WI38 (cell line): ENCODE results near the gene THBS3.

ENCODE experiments used
- H3K4me3 ChIP-seq: 2 replicates; pipeline ENCODE4 v1.5.1; 2011; ENCODE audit warnings: low read depth, mild to moderate bottlenecking, control low read depth, low read length
- TF ChIP-seq, protein P1 (sequence below): IDR thresholded peaks from 2 replicates; pipeline ENCODE4 v1.5.1; 2012; ENCODE audit warnings: low read depth, mild to moderate bottlenecking, control low read depth, low read length

Gene THBS3

DNA sequence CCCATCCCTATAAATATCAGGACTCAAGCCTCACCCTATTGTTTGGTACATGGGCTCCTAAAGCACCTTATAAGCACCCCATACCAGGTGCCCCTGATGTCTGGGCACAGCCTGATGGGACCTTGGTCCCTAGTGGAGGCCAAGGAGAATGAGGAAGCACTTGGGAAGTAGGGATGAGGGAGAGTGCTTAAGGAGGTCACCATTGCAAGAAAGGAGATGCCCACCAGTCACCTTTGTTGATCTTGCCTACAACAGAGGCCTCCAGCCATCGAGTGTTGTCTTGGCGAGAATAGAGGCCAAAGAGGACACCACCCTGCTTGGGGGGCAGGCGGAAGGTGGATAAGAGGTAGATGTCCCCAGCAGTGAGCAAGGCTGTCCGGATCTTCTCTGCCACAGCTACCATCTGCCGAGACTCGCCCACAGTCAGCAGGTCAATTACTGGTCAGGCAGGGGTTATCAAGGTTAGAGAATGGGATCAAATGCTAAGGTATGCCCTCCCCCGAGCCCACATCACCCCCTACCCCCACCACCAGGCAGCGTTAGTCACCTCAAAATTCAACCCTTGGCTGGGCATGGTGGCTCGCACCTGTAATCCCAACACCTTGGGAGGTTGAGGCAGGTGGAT lies 1.6 kb downstream of the THBS3 start:
- TF ChIP-seq, protein P1, sequence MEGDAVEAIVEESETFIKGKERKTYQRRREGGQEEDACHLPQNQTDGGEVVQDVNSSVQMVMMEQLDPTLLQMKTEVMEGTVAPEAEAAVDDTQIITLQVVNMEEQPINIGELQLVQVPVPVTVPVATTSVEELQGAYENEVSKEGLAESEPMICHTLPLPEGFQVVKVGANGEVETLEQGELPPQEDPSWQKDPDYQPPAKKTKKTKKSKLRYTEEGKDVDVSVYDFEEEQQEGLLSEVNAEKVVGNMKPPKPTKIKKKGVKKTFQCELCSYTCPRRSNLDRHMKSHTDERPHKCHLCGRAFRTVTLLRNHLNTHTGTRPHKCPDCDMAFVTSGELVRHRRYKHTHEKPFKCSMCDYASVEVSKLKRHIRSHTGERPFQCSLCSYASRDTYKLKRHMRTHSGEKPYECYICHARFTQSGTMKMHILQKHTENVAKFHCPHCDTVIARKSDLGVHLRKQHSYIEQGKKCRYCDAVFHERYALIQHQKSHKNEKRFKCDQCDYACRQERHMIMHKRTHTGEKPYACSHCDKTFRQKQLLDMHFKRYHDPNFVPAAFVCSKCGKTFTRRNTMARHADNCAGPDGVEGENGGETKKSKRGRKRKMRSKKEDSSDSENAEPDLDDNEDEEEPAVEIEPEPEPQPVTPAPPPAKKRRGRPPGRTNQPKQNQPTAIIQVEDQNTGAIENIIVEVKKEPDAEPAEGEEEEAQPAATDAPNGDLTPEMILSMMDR: no peak
- no peak overlapping the region for H3K4me3 ChIP-seq

DNA sequence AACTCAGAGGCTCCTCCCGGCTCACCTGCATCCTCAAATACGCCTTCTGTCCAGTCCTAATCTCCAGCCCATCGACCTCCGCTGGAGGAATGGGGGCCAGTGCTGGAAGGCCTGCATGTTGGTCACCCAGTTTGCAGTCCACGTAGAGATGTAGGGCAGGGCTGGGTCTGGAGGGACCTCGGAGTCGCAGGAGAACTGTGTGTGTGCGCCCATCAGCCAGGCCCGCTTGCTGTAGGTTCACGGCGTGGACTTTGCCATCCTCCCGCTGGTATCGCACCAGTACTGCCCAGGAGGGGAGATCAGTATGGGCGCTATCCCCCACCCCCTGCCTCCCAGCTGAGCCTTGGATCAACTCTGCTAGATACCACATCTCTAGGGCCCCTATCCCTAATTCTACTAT lies 2.7 kb downstream of the THBS3 start:
- TF ChIP-seq, protein P1: no peak
- no peak overlapping the region for H3K4me3 ChIP-seq

DNA sequence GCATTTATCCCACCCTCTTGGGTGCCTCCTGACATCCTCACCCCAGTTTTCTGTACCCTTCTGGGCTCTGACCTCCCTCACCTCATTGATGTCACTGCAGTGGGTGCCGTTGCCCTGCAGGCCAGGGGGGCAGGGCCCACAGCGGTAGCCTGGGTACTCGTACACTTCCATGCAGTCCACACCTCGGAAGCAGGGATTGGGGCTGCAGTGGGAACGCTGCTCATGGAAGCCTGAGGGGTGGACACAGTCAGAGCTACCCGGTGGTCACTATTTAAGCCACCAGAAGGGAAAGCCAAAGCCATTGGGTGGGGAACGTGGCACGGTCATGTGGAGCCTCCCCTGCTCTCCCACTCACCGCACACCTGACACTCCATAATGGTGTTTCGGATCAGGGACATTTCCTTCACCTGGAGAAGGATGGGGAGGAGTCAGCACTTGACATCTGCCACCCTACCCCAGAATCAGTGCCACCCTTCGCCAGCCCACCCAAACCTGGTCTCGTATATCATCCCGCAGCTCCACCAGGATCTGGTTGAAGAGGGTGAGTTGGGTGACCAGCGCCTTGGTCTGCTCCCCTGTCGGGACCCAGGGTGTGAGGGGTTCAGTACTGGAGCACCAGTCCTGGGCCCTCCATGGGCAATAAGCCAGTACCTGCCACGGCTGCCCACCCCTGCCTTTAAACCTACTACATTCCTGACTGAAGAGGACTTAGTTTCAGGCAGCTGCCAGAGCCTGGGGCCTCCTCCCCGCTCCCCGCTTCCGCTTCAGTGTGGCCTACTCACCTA lies 4.8 kb downstream of the THBS3 start:
- H3K4me3 ChIP-seq: no peak overlapping the region
- TF ChIP-seq, protein P1: no peak

DNA sequence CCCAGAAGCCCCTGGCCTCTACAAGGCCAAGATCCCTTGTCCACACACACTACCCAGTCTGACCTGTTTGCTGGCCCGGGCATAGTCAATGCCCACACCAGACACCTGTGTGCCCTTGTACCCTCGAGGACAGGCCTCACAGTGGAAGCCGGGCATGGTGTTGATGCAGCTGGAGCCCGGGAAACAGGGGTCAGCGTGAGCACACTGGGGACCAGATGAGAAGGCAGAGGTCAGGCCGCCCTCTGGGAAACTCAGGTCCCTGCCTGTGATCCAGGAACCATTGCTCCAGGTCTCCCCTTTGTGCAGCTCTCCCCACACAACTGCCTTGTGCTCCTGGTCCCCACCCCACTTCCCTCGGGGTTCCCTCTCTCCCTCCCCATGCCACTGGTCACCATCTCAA lies 5.5 kb downstream of the THBS3 start:
- TF ChIP-seq, protein P1: no peak
- no peak overlapping the region for H3K4me3 ChIP-seq

DNA sequence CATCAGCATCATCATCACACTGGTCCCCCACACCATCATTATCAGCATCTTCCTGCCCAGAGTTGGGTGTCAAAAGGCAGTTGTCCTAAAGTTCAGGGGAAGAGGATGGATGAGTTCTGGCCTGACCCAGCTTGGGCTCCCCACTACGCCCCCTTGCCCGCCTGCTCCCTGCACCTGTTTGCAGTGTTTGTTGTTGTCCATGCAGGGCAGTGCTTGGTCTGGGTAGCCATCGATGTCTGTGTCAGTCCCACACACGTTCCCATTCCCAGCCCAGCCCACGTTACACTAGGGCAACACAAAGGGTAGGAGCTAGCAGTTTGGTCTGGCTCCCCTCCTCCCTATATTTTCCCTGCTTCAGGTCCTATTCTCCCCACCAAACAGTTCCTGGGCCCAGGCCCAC lies 6.8 kb downstream of the THBS3 start:
- H3K4me3 ChIP-seq: no peak overlapping the region
- TF ChIP-seq, protein P1: no peak

DNA sequence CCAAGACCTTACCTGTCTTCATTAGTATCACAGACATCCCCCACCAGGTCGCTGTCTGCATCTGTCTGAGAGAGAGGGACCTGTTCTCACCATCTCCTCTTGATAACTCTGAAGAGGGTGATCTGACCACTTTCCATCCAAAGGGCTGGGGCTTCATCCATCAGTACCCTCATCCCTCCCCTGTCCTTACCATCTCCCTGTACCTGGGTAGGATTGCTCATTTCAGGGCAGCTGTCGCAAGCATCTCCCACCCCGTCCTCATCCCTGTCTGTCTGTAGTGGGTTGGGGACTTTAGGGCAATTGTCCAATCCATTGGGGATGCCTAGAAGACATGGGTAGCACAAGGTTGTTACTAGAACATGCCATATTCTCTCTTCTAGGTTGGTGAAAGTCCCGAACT lies 7.9 kb downstream of the THBS3 start:
- H3K4me3 ChIP-seq: no peak overlapping the region
- TF ChIP-seq, protein P1: no peak

DNA sequence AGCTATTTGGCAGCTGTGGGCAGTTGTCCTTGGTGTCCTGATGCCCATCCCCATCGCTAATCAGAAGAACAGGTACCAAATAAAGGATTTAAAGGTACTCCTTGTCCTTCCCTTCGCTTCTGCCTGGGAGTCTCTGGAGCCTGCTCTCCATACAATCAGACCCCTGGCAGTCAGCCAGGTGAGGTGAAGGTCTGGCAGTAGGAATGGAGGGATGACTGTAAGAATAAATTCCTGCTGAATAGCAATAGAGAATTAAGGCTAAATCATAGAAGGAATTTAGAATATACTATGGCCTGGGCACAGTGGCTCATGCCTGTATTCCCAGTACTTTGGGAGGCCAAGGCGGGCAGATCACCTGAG lies 9.2 kb downstream of the THBS3 start:
- TF ChIP-seq, protein P1: no peak

More for the DNA sequence above, 9.2 kb downstream of the THBS3 start:
- no peak overlapping the region for H3K4me3 ChIP-seq
